ENCODE results near the gene PNPLA2.

The PNPLA2 gene

DNA sequence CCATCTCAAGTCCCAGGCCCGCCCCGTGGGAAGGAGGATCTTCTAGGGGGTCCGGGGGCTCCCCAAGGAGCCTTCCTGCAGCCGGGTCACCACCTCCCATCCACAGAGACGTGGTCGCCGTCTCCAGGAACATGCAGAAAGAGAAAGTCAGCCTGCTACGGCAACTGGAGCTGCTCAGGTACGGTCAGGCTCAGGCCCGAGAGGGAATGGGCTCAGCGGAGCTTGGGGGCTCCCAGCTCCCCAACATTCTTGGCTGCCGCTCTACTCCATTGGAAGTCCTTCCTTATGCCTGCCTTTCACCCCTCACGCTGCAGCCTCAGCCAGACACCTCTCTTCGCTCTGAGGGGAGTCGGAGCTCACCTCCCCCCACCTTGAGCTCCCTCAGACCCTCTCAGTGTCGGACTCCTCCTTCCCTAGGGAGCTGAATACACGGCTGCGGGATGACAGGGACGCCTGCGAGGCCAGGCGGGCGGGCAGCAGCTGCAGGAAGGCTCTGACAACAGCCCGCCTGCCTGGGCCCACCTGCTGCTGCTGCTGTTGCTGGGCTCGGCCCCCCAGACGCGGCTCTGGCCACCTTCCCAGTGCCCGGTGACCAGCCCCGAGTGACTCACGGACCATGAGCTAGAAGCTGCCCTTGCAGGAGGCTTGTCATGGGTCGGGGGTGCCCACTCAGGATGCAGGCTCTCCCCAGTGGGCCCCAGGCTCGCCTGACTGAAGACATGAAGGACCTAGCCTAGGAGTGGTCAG is 12.6 kb downstream of the PNPLA2 start:
- DNase-seq (ENCODE audit: low spot score): no peak

GRCh38 chr11:831961-832528 is 13.3 kb downstream of the PNPLA2 start:
- no peak for DNase-seq (ENCODE audit: low spot score)

- DNase-seq (ENCODE audit: low spot score): peak; percentile 60
These were observed 13.9 kb downstream of the PNPLA2 start, which contains the start of gene CD151 for GRCh38 chr11:832529-833113. Gene CD151 (plus strand): TSS chr11:832952. CDS start chr11:836070, 3,118 bp downstream.

- DNase-seq (ENCODE audit: low spot score): no peak
These were observed 14.5 kb downstream of the PNPLA2 start for GRCh38 chr11:833114-833791.

DNA sequence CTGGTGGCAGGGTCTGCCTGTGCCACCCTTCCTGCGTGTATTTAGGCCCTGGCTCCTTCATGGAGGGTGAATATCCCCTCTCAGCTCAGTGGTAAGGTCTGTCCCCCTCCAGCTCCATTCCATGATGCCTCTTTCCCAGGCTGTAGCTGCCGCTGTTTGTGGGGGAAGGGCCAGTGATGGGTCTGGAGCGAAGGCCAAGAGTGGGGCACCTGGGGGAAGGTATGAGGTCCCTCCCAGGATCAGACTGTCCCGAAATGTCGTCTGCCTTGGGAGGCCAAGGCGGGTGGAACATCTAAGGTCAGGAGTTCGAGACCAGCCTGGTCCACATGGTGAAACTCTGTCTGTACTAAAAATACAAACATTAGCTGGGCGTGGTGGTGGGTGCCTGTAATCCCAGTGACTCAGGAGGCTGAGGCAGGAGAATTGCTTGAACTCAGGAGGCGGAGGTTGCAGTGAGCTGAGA is 15.2 kb downstream of the PNPLA2 start:
- no peak for DNase-seq (ENCODE audit: low spot score)

GRCh38 chr11:834371-835316 is 15.9 kb downstream of the PNPLA2 start:
- peak; percentile 90 for DNase-seq (ENCODE audit: low spot score)

DNA sequence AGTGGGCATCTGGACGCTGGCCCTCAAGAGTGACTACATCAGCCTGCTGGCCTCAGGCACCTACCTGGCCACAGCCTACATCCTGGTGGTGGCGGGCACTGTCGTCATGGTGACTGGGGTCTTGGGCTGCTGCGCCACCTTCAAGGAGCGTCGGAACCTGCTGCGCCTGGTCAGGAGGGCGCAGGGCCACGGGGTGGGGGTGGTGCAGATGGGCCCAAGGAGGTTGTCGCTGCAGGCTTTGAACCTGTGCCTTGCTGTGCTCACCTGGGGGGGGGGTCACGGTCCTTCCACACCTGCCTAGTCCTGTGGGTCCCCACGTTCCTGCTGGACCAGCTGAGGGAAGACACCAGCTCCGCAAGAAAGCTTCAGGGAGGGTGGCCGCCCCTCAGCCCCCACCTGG is 17.6 kb downstream of the PNPLA2 start:
- DNase-seq (ENCODE audit: low spot score): no peak

DNA sequence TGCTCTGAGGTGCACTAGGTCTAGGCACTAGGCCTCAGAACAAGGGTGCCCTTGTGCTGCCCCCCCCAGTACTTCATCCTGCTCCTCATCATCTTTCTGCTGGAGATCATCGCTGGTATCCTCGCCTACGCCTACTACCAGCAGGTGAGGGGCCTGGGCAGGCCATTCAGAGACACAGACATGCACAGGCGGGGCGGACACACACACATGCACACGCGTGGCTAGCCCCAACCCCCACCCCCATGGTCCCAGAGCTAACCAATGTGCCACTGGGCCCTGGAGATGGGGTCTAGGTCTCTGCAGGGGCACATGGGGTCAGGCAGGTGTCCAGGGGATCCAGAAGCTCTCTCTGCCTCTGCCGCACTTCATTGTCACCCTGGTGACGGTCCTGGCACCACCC is 18.0 kb downstream of the PNPLA2 start:
- DNase-seq (ENCODE audit: low spot score): no peak

GRCh38 chr11:837189-837989 is 18.7 kb downstream of the PNPLA2 start:
- DNase-seq (ENCODE audit: low spot score): no peak

DNA sequence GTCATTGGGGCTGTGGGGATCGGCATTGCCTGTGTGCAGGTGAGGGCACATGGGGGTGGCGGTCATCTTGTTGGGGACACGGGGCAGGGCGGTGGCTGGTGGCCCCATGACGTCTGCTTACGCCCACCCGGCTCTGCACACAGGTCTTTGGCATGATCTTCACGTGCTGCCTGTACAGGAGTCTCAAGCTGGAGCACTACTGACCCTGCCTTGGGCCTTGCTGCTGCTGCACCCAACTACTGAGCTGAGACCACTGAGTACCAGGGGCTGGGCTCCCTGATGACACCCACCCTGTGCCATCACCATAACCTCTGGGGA is 19.2 kb downstream of the PNPLA2 start:
- no peak for DNase-seq (ENCODE audit: low spot score)

GRCh38 chr11:838441-839279 is 19.9 kb downstream of the PNPLA2 start:
- DNase-seq (ENCODE audit: low spot score): no peak

DNA sequence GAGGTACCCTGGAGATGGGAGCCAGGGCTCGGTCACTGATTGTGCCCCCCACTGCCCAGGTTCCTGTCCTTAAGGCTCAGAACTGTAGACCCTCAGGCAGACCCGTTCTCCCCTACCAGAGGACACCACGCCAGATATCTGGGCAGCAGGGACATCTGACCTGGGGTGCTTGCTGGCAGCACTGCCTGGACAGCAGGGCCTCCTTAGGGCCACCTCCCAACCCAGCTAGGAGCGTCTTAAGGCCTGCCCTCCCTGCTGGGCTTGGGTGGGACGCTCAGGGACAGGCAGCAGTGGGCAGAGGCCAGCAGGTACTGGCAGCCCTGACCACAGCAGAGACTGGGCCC is 20.5 kb downstream of the PNPLA2 start:
- DNase-seq (ENCODE audit: low spot score): no peak

DNA sequence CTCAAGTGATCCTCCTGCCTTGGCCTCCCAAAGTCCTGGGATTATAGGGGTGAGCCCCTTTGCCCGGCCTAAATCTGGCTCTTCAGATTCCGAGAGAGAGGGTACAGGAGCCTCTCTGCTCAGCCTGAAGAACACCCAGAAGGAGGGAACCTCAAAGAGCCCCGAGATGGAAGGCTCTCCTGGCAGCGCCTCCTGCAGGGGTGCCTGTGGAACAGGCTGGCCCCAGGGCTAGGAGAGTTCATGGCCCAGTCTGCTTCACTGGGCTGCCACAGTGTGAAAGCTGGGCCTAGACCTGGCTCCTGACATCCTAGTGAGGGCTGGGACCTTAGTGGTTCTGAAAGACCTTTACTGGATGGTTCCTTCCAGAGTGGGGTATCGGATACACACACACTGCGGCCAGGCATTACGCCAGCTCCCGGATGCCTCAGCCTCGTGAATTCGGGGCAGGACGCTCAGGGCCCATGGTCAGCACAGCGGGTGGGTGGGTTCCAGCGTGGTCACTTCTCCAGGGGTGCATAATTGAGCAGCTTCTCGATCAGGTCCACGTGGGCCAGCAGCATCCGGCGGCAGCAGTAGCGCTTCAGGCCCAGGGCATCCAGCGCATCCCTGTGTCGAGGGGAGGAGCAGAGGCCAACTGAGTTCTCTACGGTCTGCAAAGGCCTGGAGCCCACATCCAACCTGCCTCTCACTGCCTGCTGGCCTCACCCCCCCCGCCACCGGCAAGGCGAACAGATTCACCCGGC is 21.3 kb downstream of the PNPLA2 start:
- no peak for DNase-seq (ENCODE audit: low spot score)

DNA sequence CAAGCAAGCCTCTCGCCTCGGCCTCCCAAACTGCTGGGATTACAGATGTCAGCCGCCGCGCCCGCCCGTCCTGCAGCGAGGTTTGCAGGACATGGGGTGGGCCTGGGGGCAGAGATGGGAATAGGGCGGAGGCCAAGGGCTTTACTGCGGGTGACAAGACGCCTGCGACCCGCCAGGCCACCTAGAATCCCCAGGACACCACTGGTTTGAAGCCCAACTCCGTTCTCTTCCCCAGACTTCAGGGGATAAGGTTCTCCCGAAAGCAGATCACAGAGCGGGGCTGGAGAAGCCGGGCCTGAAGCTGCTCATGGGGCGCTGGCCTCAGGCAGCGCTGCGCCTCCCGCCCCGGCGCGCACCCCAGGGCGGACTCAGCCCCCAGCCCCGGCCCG is 23.3 kb downstream of the PNPLA2 start:
- DNase-seq (ENCODE audit: low spot score): no peak

GRCh38 chr11:842370-843002 is 23.8 kb downstream of the PNPLA2 start, which contains the start of the genes POLR2L and TSPAN4:
Gene POLR2L (minus strand): TSS chr11:842529. CDS start chr11:842508, 21 bp downstream.
Gene TSPAN4 (plus strand): TSS chr11:842852. CDS start chr11:850305, 7,453 bp downstream.
- DNase-seq (ENCODE audit: low spot score): peak; percentile 82

DNA sequence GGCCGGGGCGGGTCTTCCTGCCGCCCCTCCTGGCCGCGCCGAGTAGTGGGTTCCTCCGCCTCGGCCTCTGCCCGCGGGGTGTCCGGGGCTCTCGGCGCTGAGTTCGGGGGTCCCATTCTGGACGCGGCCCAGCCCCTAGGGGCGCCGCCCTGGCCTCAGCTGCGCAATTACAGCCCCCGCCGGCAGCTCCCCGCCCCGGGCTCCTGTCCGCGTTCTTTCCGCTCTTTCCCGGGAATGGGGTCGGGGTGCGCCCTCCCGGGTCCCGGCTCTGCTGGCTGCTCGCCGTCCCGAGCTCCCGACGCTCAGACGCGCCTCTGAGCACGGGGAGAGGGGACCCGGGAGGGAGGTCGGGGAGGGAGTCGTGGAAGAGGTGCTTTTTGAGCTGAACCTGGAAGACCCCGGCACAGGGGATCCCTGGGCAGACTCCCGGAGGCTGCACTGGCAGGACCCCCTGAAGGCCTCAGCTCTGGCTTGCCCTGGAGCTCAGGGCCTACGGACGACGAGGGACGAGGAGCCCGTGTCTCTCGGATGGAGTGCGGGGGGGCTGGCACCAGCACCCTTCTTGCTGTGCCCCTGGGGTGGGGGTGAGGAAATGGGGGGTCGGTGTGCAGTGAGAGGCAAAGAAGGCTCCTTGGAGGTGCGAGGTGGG is 24.5 kb downstream of the PNPLA2 start:
- DNase-seq (ENCODE audit: low spot score): no peak

- peak; percentile 70 for DNase-seq (ENCODE audit: low spot score)
These were observed 25.3 kb downstream of the PNPLA2 start for GRCh38 chr11:843818-844692.

All from SW480 (cell line).